Upper lobe of right lung (tissue), 1 donor: Measurements from ENCODE around the gene C15orf39. TPM values are rescaled to one million over a fixed set of nuclear protein-coding genes. Genes with fewer than 3 reads are reported as not detected.
"Not testable (repeated sequence)": the region's sequence is repeated elsewhere in the genome, so short reads cannot be mapped to it uniquely, and the experiment has no call there.

Source experiments
- ATAC-seq: fragments of 200-7000 bp; cut with Tn5 transposase; one replicate; pipeline ENCODE4 v1.9.1; 2020; ENCODE audit warnings: mild to moderate bottlenecking, moderate library complexity
- DNase-seq: peaks from one replicate; pipeline ENCODE4 v3.0.0-alpha.2; 2020
- H3K27ac ChIP-seq: fragments of 200-600 bp; one replicate; pipeline ENCODE4 v1.8.0; 2022
- H3K27me3 ChIP-seq: fragments of 200-600 bp; one replicate; pipeline ENCODE4 v1.8.0; 2022; ENCODE audit warnings: mild to moderate bottlenecking
- H3K36me3 ChIP-seq: fragments of 200-600 bp; one replicate; pipeline ENCODE4 v1.8.0; 2022
- H3K4me1 ChIP-seq: fragments of 200-600 bp; one replicate; pipeline ENCODE4 v1.8.0; 2022
- H3K4me3 ChIP-seq: fragments of 200-600 bp; one replicate; pipeline ENCODE4 v1.8.0; 2022; ENCODE audit warnings: mild to moderate bottlenecking
- H3K9me3 ChIP-seq: fragments of 200-600 bp; one replicate; pipeline ENCODE4 v1.8.0; 2022
- intact Hi-C: fragments of 100-400 bp; cut with DNase I; formaldehyde crosslinking; loops from one replicate; pipeline ENCODE4 v1.11.0; 2022
- total RNA-seq: library from RNA; stranded (reverse); fragmentation: NEBNext Ultra II Directional; extraction: Animal tissue kit (Norgen Biotek cat#: 25700); gene quantifications from one replicate; pipeline ENCODE4 v1.2.1, GENCODE V29; 2021
- TF ChIP-seq, protein P1 (sequence below): fragments of 200-600 bp; IDR thresholded peaks from one replicate; pipeline ENCODE4 v1.8.0; 2022; ENCODE audit warnings: antibody characterized with exemption
- donor health status: DM: no; HTN: yes; CAD: no; lungs with severe emphysema.

The C15orf39 gene
- total RNA-seq, 1 donor from 2014 or later = 33.3 TPM

DNA sequence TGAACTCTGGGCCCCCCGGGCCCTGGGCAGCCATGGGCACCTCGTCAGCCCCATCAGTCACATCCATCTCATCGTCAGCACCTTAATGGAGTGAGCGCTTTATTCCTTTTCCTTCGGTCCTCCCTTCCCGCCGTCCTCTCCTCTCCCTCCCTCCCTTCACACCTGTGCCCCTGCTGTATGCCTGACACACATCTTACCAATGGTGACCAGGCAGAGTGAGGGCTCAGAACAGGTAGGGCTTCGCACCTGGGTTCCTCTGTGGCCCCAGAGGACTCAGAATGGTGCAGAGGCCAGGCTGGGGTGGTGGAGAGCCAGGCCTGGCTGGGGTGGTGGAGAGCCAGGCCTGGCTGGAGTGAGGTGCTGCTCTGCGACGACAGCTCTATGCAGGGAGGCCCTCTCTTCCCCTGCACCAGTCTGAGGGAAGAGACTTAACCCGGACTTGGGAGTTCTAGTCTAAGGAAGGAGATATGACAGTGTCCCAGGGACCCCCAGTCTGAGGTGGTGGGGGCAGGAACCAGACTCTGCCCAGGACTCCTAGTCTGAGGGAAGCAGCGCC lies 11.6 kb downstream of the C15orf39 start:
- Histone ChIP-seq H3K27ac (no peak overlapping the region), H3K27me3 (no peaks in the 10 kb centered on the region), H3K9me3 (no peaks in the 10 kb centered on the region), H3K4me1 (no peaks in the 10 kb centered on the region), H3K4me3 (no peak overlapping the region), H3K36me3 (peaks cover 51% of the 10 kb centered on the region)
- TF ChIP-seq, protein P1, sequence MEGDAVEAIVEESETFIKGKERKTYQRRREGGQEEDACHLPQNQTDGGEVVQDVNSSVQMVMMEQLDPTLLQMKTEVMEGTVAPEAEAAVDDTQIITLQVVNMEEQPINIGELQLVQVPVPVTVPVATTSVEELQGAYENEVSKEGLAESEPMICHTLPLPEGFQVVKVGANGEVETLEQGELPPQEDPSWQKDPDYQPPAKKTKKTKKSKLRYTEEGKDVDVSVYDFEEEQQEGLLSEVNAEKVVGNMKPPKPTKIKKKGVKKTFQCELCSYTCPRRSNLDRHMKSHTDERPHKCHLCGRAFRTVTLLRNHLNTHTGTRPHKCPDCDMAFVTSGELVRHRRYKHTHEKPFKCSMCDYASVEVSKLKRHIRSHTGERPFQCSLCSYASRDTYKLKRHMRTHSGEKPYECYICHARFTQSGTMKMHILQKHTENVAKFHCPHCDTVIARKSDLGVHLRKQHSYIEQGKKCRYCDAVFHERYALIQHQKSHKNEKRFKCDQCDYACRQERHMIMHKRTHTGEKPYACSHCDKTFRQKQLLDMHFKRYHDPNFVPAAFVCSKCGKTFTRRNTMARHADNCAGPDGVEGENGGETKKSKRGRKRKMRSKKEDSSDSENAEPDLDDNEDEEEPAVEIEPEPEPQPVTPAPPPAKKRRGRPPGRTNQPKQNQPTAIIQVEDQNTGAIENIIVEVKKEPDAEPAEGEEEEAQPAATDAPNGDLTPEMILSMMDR = no peak
- ATAC-seq (no peak), DNase-seq (no peak)
- intact Hi-C loops = no loop called here

DNA sequence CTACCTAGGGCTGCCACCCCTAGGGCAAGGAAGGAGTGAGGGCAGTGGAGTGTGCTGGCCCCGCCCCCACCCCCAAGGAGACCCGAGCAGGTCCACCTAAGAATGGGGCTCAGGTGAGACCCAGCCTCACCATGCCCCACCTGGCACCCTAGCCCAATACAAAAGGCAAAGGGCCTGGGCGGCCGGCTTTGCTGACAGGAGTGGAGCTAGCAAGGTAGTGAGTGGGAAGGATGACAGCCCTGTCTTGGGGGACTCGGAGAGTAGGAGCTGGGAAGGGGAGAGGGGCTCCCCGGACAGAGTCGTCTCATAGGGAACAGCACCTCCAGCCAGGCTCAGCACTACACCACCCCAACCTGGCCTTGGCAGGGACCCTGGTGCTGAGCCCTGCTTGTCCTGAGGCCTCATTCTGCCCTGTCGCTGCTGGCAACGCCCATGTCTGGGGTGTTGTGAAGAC lies 12.1 kb downstream of the C15orf39 start:
- peaks cover 46% of the 10 kb centered on the region for H3K36me3 ChIP-seq
- TF ChIP-seq, protein P1 = no peak
- no peak for DNase-seq
- no peak overlapping the region for H3K4me3 ChIP-seq
- H3K4me1 ChIP-seq = no peaks in the 10 kb centered on the region
- no peaks in the 10 kb centered on the region for H3K27me3 ChIP-seq
- ATAC-seq = no peak
- H3K27ac ChIP-seq = no peak overlapping the region
- H3K9me3 ChIP-seq = no peaks in the 10 kb centered on the region
- intact Hi-C loops = no loop called here

DNA sequence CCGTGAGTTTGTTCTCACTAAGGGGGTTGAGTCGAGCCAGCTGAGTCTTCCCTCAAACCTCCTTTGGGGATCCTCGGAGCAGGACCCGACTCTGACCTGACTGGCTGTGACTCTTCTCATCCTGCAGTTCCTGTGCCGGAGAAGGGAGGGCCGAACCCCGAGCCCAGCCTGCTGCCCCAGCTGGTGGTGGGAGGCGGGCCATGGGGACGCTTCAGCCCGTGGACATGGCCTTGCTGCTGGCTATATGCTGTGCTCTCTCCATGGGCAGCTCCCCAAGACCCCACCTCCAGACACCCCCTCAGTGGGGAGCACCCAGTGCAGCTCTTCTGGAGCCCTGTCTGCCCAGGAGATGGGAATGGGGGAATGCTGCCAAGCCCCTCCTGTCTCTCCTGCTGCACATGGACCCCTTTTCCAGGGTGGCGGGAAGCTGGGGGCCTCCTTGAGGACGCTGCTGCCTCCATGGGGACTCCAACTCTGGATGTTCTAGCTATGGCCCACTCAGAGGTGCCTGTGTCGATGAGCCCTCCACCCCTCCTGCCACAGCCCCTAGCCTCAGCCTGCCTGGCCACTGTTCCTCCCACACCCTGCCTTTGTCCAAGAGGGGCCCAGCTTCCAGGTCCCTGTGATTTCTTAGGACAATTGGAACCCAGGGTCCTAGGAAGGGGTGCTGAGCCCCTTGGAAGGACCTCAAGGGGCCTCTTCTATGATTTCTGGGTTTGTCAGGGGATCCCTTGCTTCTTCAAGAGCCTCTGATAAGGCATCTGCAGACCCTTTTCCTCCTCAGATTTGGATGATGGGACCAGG lies 12.8 kb downstream of the C15orf39 start:
- Histone ChIP-seq H3K27me3 (no peaks in the 10 kb centered on the region), H3K9me3 (no peaks in the 10 kb centered on the region), H3K4me1 (no peaks in the 10 kb centered on the region), H3K36me3 (peaks cover 39% of the 10 kb centered on the region), H3K27ac (no peak overlapping the region), H3K4me3 (no peak overlapping the region)
- intact Hi-C loops = no loop called here
- no peak for DNase-seq
- TF ChIP-seq, protein P1 = no peak
- no peak for ATAC-seq

DNA sequence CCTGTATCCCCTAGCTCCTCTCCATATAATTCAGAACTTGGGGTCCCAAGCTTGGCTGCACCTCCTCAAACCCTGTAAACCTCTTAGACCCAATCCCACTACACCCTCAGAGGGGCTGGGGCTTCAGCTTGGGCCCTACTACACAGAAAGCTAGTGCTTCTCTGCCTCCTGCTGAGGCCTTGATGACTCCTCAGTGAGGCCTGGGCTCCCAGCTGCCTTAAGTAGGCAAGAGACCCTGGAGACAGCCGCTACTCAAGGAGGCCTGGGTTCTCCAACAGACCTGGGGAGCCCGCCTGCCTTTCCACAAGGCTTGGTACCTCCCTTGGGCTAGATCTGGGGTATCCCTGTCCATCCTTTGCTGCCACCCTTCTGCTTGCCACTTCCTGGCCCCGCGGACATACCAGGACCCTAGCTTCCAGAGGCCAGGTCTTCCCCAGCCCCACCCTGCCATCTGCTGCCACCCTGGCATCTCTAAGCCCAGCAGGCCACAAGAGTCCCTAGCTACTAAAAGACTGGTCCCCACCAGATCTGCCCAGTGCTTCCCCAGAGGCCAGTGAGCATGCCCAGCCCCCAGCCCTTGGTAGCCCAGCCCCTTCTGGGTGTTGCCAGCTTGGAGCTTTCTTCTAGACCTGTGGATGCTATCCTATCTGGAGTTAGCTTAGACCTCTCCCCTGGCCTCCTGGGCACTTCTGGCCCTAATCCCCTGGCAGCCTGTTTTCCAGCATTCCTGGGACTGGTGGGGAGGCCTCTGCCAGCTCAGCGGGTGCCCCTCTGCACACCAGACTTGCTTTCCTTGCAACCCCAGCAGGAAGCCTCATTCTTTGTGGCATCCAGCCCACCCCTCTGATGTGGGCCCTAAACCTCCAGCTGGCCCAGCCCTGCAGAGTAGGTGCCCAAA lies 13.7 kb downstream of the C15orf39 start:
- H3K4me1 ChIP-seq = no peaks in the 10 kb centered on the region
- no peaks in the 10 kb centered on the region for H3K9me3 ChIP-seq
- intact Hi-C loops = no loop called here
- ATAC-seq = no peak
- H3K27me3 ChIP-seq = no peaks in the 10 kb centered on the region
- H3K4me3 ChIP-seq = no peak overlapping the region
- peaks cover 30% of the 10 kb centered on the region for H3K36me3 ChIP-seq
- no peak for DNase-seq
- TF ChIP-seq, protein P1 = no peak
- no peak overlapping the region for H3K27ac ChIP-seq

DNA sequence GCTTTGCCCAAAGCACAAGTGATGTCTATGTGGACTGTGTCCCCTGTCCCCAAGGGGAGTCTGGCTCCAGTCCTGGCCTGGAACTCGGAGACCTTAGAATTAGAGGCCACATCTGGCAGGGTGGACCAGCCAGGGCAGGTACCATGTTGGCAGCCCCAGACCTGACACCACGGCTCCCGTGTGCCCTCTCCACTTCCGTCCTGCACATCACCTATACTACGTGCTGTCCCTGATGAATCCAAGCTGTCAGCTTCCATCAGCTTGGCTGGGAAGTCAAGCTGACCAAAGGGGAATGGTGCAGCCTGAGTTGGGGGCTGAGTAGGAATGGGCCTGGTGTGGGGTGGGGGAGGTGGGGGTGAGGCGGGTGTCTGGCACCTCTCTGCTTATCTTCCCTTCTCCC lies 15.3 kb downstream of the C15orf39 start:
- no peak overlapping the region for H3K27ac ChIP-seq
- H3K9me3 ChIP-seq = no peaks in the 10 kb centered on the region
- ATAC-seq = no peak
- TF ChIP-seq, protein P1 = no peak
- H3K4me1 ChIP-seq = no peaks in the 10 kb centered on the region
- H3K4me3 ChIP-seq = no peak overlapping the region
- intact Hi-C loops = no loop called here
- H3K36me3 ChIP-seq = peaks cover 13% of the 10 kb centered on the region
- no peak for DNase-seq
- H3K27me3 ChIP-seq = no peaks in the 10 kb centered on the region

DNA sequence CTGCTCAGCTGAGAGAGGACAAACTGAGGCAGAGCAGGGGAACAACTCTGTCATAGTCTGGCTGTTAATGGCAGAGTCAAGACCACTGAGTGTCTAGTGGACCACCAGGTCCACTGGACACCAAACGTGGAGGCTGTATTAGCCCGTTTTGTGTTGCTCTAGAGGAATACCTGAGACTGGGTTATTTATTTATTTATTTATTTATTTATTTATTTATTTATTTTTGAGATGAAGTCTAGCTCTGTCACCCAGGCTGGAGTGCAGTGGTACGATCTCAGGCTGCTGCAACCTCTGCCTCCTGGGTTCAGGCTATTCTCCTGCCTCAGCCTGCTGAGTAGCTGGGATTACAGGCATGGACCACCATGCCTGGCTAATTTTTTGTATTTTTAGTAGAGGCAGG lies 15.9 kb downstream of the C15orf39 start:
- H3K4me3 ChIP-seq, H3K9me3 ChIP-seq, H3K27ac ChIP-seq, H3K27me3 ChIP-seq, H3K4me1 ChIP-seq, intact Hi-C loops, DNase-seq, H3K36me3 ChIP-seq, ATAC-seq: not testable (repeated sequence)

DNA sequence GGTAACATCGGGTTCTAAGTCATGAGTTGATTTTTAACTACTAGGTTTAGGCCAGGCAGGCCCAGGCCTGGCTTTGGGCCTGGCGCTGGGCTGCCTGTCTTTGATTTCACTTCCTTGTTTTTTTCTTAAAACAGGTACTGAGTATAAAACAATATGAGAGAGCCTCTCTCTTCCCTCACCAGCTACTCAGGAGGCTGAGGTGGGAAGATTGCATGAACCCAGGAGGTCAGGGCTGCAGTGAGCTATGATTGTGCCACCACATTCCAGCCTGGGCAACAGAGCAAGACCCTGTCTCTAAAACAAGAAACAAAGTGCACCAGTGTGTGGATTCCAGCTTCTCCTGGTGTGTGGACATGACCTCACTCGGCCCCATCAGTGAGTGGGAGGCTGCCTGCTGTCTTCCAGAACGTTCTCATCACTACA lies 17.8 kb downstream of the C15orf39 start:
- H3K4me1 ChIP-seq, H3K27ac ChIP-seq, DNase-seq, H3K27me3 ChIP-seq, ATAC-seq, H3K4me3 ChIP-seq, intact Hi-C loops, H3K9me3 ChIP-seq, H3K36me3 ChIP-seq: not testable (repeated sequence)
